Hepatocyte (in vitro differentiated cells): ENCODE results near the gene SLC4A1AP. TPM values are rescaled to one million over a fixed set of nuclear protein-coding genes. Genes with fewer than 3 reads are reported as not detected.

ENCODE experiments used
- DNase-seq: peaks from one replicate; pipeline ENCODE4 v3.0.0-alpha.2; 2016; ENCODE audit warnings: low spot score
- H2AFZ ChIP-seq: fragments of 200-600 bp; sonication (generic); 2 replicates; pipeline ENCODE4 v1.6.0; 2016; ENCODE audit warnings: antibody characterized with exemption, mild to moderate bottlenecking
- H3K27ac ChIP-seq: fragments of 200-600 bp; sonication (generic); 2 replicates; pipeline ENCODE4 v1.5.1; 2016; ENCODE audit warnings: mild to moderate bottlenecking
- H3K27me3 ChIP-seq: fragments of 200-600 bp; sonication (generic); 2 replicates; pipeline ENCODE4 v1.6.1; 2016
- H3K36me3 ChIP-seq: fragments of 200-600 bp; sonication (generic); replicated peaks from 2 replicates; pipeline ENCODE4 v1.5.1; 2016; ENCODE audit warnings: low read depth; ENCODE audit not compliant: insufficient read depth
- H3K4me1 ChIP-seq: fragments of 200-600 bp; sonication (generic); 2 replicates; pipeline ENCODE4 v1.5.1; 2016; ENCODE audit warnings: mild to moderate bottlenecking, moderate library complexity; ENCODE audit not compliant: insufficient read depth
- H3K4me2 ChIP-seq: fragments of 200-600 bp; sonication (generic); 2 replicates; pipeline ENCODE4 v1.6.0; 2016
- H3K4me3 ChIP-seq: fragments of 200-600 bp; sonication (generic); 2 replicates; pipeline ENCODE4 v1.5.1; 2016; ENCODE audit warnings: mild to moderate bottlenecking
- H3K79me2 ChIP-seq: fragments of 200-600 bp; sonication (generic); 2 replicates; pipeline ENCODE4 v1.6.0; 2017; ENCODE audit warnings: mild to moderate bottlenecking
- H3K9me2 ChIP-seq: fragments of 200-600 bp; sonication (generic); replicated peaks from 2 replicates; pipeline ENCODE4 v1.6.0; 2017; ENCODE audit warnings: mild to moderate bottlenecking; ENCODE audit not compliant: insufficient read depth
- H3K9me3 ChIP-seq: fragments of 200-600 bp; sonication (generic); 2 replicates; pipeline ENCODE4 v1.5.1; 2016; ENCODE audit warnings: low read depth, mild to moderate bottlenecking
- H4K20me1 ChIP-seq: fragments of 200-600 bp; sonication (generic); 2 replicates; pipeline ENCODE4 v1.6.0; 2016; ENCODE audit warnings: mild to moderate bottlenecking; ENCODE audit not compliant: insufficient read depth, poor library complexity, severe bottlenecking
- EZH2 ChIP-seq: fragments of 200-600 bp; sonication (generic); IDR thresholded peaks from 2 replicates; pipeline ENCODE4 v1.6.1; 2016; ENCODE audit warnings: antibody characterized with exemption, mild to moderate bottlenecking, borderline replicate concordance
- EZH2phosphoT487 ChIP-seq: fragments of 200-600 bp; sonication (generic); IDR thresholded peaks from one replicate; pipeline ENCODE4 v1.6.1; 2018; ENCODE audit warnings: antibody characterized with exemption, mild to moderate bottlenecking, low read depth, moderate library complexity; ENCODE audit not compliant: unreplicated experiment, severe bottlenecking
- WGBS: methylation state at CpG from one replicate; pipeline ENCODE4 v1.1.6; 2016; ENCODE audit warnings: low lambda C conversion rate; ENCODE audit errors: missing lambda C conversion rate; 5-methylcytosine and 5-hydroxymethylcytosine counted together
- polyA plus RNA-seq: library from polyadenylated mRNA; unstranded; fragments of >200 nt; fragmentation: Nextera tagmentation; extraction: Ambion mirVana; gene quantifications from 2 replicates; pipeline ENCODE4 v1.2.1, GENCODE V29; 2016
- total RNA-seq: library from RNA; depleted of rRNA; stranded (reverse); fragments of >200 nt; gene quantifications from 2 replicates; pipeline ENCODE4 v1.2.3, GENCODE V29; 2014
- TF ChIP-seq, protein P1 (sequence below): fragments of 200-600 bp; sonication (generic); IDR thresholded peaks from 2 replicates; pipeline ENCODE4 v1.5.1; 2016; ENCODE audit warnings: antibody characterized with exemption, mild to moderate bottlenecking; ENCODE audit not compliant: poor library complexity

SLC4A1AP gene
- total and polyA plus RNA-seq, 2 experiments from 2014 or later = 21.1 to 21.9 TPM

DNA sequence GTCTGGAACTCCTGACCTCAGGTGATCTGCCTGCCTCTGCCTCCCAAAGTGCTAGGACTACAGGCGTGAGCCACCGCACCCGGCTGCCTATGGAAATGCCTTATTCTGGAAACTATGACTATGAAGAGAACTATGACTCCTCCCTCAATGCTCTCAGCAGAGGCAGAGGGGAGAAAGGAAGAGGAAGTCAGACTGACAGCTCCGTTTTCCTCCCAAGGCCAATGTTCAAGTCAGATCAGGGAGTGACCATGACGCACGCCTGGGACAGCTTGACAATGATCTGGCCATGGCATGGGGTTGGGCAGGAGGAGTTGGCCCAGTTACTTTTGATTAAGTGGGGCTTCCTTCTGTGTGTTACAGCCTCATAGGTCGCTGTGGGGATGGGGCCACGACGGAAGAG, 63.6 kb downstream of the SLC4A1AP start:
- Histone ChIP-seq H3K9me3 (no peaks in the 10 kb centered on the region), H3K4me2 (no peak overlapping the region), H2AFZ (no peak overlapping the region), H3K27ac (no peak overlapping the region), H3K36me3 (no peaks in the 10 kb centered on the region), H3K4me1 (peaks cover 14% of the 10 kb centered on the region), H4K20me1 (no peaks in the 10 kb centered on the region), H3K27me3 (no peaks in the 10 kb centered on the region), H3K79me2 (no peaks in the 10 kb centered on the region), H3K9me2 (no peaks in the 10 kb centered on the region), H3K4me3 (no peak overlapping the region)
- 94% methylated on average over 9 of the region's 9 CpGs for WGBS
- DNase-seq = no peak
- TF ChIP-seq, protein P1, sequence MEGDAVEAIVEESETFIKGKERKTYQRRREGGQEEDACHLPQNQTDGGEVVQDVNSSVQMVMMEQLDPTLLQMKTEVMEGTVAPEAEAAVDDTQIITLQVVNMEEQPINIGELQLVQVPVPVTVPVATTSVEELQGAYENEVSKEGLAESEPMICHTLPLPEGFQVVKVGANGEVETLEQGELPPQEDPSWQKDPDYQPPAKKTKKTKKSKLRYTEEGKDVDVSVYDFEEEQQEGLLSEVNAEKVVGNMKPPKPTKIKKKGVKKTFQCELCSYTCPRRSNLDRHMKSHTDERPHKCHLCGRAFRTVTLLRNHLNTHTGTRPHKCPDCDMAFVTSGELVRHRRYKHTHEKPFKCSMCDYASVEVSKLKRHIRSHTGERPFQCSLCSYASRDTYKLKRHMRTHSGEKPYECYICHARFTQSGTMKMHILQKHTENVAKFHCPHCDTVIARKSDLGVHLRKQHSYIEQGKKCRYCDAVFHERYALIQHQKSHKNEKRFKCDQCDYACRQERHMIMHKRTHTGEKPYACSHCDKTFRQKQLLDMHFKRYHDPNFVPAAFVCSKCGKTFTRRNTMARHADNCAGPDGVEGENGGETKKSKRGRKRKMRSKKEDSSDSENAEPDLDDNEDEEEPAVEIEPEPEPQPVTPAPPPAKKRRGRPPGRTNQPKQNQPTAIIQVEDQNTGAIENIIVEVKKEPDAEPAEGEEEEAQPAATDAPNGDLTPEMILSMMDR = no peak
- TF ChIP-seq EZH2phosphoT487 (no peak), EZH2 (no peak)

DNA sequence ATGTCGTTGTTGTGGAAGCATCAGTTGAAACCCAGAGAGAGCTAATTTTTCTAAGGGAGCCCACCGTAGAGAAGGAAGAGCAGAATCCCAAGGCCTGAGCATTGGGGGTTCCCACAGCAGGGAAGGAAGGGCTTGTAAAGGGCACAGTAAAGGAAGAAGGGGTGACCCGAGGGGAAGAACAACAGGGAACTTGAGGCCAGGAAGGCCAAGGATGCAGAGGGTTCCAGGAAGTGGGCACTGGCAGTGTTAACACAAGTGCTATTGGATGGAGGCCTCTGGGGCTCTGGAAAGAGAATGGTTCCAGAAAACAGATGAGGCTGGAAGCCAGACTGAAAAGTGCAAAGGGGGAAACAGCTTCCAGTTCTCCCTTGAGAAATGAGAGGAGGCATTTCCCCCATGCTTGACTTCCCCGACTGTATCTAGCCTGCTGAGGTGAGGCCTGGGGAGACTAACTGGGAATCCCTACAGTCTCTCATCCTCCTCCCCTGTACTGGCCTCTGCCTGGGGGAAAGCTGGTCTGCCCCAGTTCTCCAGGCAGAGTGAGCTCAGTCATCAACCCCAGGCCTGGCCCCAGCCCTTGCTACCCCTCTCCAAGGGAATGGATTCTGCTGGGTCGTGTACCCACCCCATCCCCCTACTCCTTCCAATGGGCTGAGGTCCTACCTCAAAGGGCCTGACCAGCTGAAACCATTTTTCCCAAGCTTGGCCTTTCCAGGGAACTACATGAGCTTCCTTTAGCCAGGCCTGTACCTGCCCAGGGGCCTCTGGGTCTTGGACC, 64.6 kb downstream of the SLC4A1AP start:
- no peak for TF ChIP-seq EZH2
- TF ChIP-seq, protein P1 = no peak
- no peak for TF ChIP-seq EZH2phosphoT487
- Histone ChIP-seq H3K9me2 (no peaks in the 10 kb centered on the region), H3K27me3 (no peaks in the 10 kb centered on the region), H3K36me3 (no peaks in the 10 kb centered on the region), H3K9me3 (no peaks in the 10 kb centered on the region), H4K20me1 (no peaks in the 10 kb centered on the region), H3K4me2 (no peak overlapping the region), H2AFZ (no peak overlapping the region), H3K27ac (no peak overlapping the region), H3K79me2 (no peaks in the 10 kb centered on the region), H3K4me3 (no peak overlapping the region), H3K4me1 (peaks cover 14% of the 10 kb centered on the region)
- no peak for DNase-seq
- 91% methylated on average over 5 of the region's 5 CpGs for WGBS

DNA sequence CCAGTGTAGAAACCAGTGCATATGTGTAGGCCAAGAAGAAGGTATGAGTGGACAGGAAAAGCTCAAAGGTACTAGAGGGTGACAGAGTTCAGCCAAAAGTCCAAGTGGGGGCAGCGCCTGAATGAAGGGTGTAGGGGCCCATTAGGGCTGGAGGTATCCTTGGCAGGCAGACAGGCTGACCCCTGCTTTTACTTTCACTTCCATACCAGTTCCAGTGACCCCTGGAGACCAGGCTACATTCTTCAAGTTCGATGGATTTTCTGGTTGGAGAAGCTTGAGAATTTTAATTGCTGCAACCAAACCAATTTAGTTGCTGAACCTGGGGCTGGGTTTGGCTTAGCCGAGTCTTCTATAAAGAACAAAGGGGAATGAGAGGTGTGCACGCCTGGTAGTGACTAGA, 65.5 kb downstream of the SLC4A1AP start:
- Histone ChIP-seq H3K27me3 (no peaks in the 10 kb centered on the region), H3K9me3 (no peaks in the 10 kb centered on the region), H3K4me1 (peaks cover 8% of the 10 kb centered on the region), H3K27ac (no peak overlapping the region), H4K20me1 (no peaks in the 10 kb centered on the region), H3K36me3 (no peaks in the 10 kb centered on the region), H3K4me2 (no peak overlapping the region), H3K9me2 (no peaks in the 10 kb centered on the region), H2AFZ (no peak overlapping the region), H3K79me2 (no peaks in the 10 kb centered on the region), H3K4me3 (no peak overlapping the region)
- no peak for DNase-seq
- TF ChIP-seq, protein P1 = no peak
- TF ChIP-seq EZH2 = no peak
- TF ChIP-seq EZH2phosphoT487 = no peak
- WGBS = 56% methylated on average over 4 of the region's 4 CpGs
